HL-60/S4 (cell line): ENCODE data around the gene MBD3L2B.
"Not testable (repeated sequence)": the region's sequence is repeated elsewhere in the genome, so short reads cannot be mapped to it uniquely, and the experiment has no call there.

ENCODE experiments used
- in situ Hi-C: fragments of 300-500 bp; cut with MboI; formaldehyde crosslinking; loops from 2 replicates; pipeline ENCODE4 v1.14.3; 2022; ENCODE audit warnings: low sequenced_read_pairs

Gene MBD3L2B

DNA sequence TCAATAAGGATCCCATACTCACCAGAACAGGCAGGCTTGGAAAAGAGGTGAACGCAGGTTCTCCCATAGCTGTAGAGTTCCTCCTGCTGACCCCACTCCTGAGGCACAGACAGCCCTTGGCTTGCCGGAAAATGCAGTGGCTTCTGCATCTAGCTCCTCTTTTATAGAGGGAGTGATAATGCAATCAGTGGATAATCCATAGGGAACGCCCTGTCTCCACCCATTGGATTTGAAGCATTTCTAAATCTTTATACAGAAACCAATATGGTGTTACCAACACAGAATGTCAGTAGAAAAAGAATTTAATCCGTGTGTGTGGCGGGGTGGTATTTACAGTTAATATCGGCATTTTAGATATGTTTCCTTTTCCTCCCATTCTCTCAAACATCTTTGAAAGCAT, at the start of gene MBD3L2B:
TSS of gene MBD3L2B (minus strand) at position 101 of the 400 bp plus-strand sequence. CDS start at position 67, 34 bp downstream.
- in situ Hi-C loops: not testable (repeated sequence)

GRCh38 chr19:7069904-7070226, 48.6 kb upstream of the MBD3L2B start:
- in situ Hi-C loops: loop anchor here (10.0 kb wide), 1 partner anchor 65 kb away; no protein-coding TSS in a partner anchor

DNA sequence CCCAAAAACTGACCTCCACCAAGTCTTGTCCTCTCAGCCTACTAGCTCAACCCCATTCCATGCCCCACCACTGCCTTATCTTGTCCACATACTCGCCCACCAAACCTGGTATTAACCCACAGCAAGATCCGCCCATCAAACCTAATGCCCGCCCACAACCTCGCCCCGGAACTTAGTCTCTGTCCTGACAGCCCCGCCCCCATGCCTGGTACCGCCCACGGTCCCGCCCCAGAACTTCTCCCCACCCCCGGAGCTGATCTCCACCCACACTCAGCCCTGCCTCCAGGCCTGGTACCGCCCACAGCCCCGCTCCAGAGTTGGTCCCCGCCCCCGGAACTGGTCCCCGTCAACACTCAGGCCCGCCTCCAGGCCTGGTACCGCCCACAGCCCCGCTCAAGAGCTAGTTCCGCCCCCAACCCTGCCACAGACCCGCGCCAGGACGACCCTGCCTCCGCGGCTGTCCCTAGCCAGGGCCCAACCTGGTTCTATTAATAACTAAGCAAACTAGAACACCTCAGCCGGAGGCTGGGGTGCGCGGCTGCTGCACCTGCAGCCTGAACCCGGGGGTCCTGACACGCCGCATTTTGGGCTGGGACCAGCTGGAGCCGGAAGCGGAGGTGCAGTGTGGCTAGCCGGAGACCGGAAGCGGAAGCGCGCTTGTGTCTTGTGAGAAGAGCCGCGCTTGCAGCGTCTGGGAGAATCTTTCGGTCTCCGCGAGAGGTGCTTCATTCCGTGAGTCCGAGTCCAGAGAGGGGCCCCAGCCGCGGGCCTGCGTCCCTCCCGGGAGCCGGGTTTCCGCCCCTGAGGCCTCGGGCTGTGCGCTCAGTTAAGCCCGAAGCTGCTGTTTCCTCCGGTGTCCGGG, 48.0 kb upstream of the MBD3L2B start, which contains the start of gene ZNF557:
TSS of gene ZNF557 (plus strand) at position 662 of the 862 bp plus-strand sequence. CDS start 5,372 bp downstream, outside the sequence.
- in situ Hi-C loops: loop anchor here (10.0 kb wide), 1 partner anchor 64 kb away; no protein-coding TSS in a partner anchor

DNA sequence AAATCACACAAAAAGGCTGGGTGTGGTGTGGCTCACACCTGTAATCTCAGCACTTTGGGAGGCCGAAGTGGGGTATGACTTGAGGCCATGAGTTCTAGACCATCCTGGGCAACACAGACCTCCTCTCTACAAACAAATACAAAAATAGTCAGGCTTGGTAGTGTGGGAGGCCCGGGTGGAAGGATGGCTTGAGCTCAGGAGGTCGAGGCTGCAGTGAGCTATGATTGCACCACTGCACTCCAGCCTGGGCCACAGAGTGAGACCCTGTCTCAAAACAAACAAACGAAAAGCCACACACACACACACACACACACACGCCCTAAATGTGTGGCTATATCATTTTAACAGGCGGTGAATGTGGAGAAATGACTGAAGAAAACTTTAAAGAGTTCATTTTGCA, 47.4 kb upstream of the MBD3L2B start:
- in situ Hi-C loops: loop anchor here (10.0 kb wide), 1 partner anchor 64 kb away; no protein-coding TSS in a partner anchor

GRCh38 chr19:7067716-7068115, 46.5 kb upstream of the MBD3L2B start:
- in situ Hi-C loops: loop anchor here (10.0 kb wide), 1 partner anchor 63 kb away; no protein-coding TSS in a partner anchor

DNA sequence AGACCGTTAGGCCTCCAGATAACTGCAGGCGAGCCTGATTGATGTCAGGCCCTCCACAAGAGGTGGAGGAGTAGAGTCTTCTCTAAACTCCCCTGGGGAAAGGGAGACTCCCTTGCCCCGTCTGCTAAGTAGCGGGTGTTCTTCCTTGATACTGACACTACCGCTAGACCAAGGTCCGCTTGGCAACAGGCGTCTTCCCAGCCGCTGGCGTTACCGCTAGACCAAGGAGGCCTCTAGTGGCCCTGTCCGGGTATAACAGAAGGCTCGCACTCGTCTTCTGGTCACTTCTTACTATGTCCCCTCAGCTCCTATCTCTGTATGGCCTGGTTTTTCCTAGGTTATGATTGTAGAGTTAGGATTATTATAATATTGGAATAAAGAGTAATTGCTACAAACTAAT, 45.9 kb upstream of the MBD3L2B start:
- in situ Hi-C loops: loop anchor here (10.0 kb wide), 1 partner anchor 62 kb away; no protein-coding TSS in a partner anchor

DNA sequence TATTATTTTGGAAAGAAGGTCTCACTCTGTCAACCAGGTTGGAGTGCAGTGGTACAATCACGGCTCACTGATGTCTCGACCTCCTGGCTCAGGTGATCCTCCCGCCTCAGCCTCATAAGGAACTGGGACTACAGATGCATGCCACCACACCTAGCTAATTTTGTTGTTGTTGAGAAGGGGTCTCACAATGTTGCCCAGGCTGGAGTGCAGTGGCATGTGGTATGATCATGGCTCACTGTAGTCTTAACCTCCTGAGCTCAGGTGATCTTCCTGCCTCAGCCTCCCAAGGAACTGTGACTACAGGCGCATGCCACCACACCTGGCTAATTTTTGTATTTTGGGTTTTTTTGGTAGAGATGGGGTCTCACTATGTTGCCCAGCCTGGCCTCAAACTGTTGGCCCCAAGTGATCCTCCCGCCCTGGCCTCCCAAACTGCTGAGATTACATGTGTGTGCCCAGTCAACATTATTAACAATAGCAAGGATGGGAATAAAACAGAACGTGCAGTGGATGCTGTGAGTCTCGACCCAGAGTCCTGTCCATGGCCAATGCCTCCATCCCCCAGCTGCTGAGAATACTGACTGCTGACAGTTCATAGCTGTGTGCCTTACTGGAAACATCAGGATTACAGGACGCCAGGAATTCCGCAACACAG, 42.7 kb upstream of the MBD3L2B start:
- in situ Hi-C loops: loop anchor here (10.0 kb wide), 1 partner anchor 59 kb away; no protein-coding TSS in a partner anchor

DNA sequence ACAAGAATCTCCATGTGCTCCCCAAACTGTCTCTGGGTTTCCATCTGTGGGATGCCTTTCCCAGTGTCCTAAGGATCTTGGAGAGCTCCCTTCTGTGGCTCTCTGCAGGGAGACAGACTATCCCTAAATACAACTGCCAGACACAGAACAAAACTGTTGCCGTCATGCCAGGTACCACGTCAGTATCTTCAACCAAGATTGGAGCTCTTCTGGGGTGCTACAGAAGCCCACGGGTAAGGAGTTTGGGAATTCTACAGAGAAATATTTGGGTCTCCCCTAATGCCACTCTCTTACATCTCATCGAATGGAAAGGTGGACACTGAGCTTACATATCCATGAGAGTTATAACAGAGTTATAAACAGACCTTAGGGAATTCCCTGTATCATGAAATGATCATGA, 42.1 kb upstream of the MBD3L2B start:
- in situ Hi-C loops: loop anchor here (10.0 kb wide), 1 partner anchor 59 kb away; no protein-coding TSS in a partner anchor

- in situ Hi-C loops: loop anchor here (10.0 kb wide), 1 partner anchor 55 kb away; no protein-coding TSS in a partner anchor
These were observed 38.7 kb upstream of the MBD3L2B start for GRCh38 chr19:7059977-7060376.

GRCh38 chr19:7058576-7058975, 37.3 kb upstream of the MBD3L2B start, which contains the start of gene MBD3L3:
TSS of gene MBD3L3 (minus strand) at chr19:7058676. CDS start at chr19:7058605, 71 bp downstream.
- in situ Hi-C loops: not testable (repeated sequence)

- in situ Hi-C loops: not testable (repeated sequence)
These were observed 35.1 kb upstream of the MBD3L2B start for GRCh38 chr19:7056371-7056770.

DNA sequence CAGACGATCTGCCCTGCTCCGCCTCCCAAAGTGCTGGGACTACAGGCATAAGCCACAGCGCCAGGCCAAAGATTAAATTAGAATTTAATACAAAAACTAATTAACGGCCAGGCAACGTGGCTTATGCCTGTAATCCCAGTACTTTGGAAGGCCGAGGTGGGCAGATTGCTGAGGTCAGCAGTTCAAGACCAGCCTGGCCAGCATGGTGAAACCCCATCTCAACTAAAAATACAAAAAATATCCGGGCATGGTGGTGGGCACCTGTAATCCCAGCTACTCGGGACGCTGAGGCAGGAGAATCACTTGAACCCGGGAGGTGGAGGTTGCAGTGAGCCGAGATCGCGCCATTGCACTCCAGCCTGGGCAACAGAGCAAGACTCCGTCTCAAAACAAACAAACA, 34.4 kb upstream of the MBD3L2B start:
- in situ Hi-C loops: not testable (repeated sequence)

DNA sequence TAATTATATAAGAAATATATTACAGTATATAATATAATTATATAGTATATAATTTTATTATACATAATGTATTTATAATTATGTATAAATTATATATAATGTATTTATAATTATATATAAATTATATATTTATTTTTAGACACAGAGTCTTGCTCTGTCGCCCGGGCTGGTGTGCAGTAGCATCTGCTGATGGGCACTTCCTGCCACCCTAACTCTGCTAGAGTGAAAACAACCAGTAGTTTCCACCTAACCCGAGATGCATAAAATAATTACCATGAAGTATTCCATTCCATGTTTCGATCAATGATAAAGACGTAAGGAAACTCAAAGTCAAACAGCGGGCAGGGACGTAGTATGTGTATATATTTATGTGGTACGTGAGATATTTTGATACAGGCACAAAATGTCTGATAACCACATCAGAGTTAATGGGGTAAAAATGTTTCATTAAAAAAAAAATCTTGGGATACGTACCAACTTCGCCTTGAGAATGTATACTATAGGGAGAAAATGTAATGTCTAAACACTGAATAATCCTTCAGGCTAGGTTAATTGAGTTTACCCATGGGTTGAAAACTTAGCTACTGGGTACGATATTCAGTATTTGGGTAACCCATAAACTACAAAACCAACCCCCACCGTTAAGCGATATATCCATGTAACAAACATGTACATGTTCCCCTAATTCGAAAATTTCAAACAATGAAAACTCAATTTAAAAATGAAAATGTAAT, 33.6 kb upstream of the MBD3L2B start:
- in situ Hi-C loops: not testable (repeated sequence)

GRCh38 chr19:7052896-7053295, 31.7 kb upstream of the MBD3L2B start:
- in situ Hi-C loops: not testable (repeated sequence)

GRCh38 chr19:7051421-7051820, 30.2 kb upstream of the MBD3L2B start:
- in situ Hi-C loops: not testable (repeated sequence)

- in situ Hi-C loops: not testable (repeated sequence)
These were observed 27.8 kb upstream of the MBD3L2B start, which contains the start of gene MBD3L2 for GRCh38 chr19:7049021-7049420. TSS of gene MBD3L2 (plus strand) at chr19:7049321. CDS start at chr19:7049374, 53 bp downstream.

GRCh38 chr19:7041563-7041962, 20.3 kb upstream of the MBD3L2B start:
- in situ Hi-C loops: not testable (repeated sequence)

DNA sequence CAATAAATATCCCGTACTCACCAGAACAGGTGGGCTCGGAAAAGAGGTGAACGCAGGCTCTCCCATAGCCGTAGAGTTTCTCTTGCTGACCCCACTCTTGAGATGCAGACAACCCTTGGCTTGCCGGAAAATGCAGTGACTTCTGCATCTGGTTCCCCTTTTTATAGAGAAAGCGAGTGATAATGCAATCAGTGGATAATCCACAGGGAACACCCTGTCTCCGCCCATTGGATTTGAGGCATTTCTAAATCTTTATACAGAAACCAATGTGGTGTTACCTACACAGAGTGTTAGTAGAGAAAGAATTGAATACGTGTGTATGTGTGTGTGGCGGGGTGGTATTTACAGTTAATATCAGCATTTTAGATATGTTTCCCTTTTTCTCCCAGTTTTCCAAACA, 18.8 kb upstream of the MBD3L2B start, which contains the start of gene MBD3L4:
TSS of gene MBD3L4 (minus strand) at position 101 of the 400 bp plus-strand sequence. CDS start at position 66, 35 bp downstream.
- in situ Hi-C loops: not testable (repeated sequence)

GRCh38 chr19:7030278-7030677, 9.0 kb upstream of the MBD3L2B start, which contains the start of gene MBD3L5:
TSS of gene MBD3L5 (plus strand) at chr19:7030578. CDS start at chr19:7030612, 34 bp downstream.
- in situ Hi-C loops: not testable (repeated sequence)

- in situ Hi-C loops: not testable (repeated sequence)
These were observed 7.6 kb upstream of the MBD3L2B start for GRCh38 chr19:7028790-7029189.
